Endodermal cell (in vitro differentiated cells): ENCODE measurements around the gene PDPR. TPM values are rescaled to one million over a fixed set of nuclear protein-coding genes. Genes with fewer than 3 reads are reported as not detected.
"Not testable (repeated sequence)": the region's sequence is repeated elsewhere in the genome, so short reads cannot be mapped to it uniquely, and the experiment has no call there.

Source experiments
- DNase-seq: peaks from one replicate; pipeline ENCODE4 v3.0.0-alpha.2; 2017
- H3K27ac ChIP-seq: 2 replicates; pipeline ENCODE4 v1.5.1; 2013; ENCODE audit warnings: mild to moderate bottlenecking, low read depth, low read length, moderate library complexity
- H3K27me3 ChIP-seq: 2 replicates; pipeline ENCODE4 v1.6.1; 2013; ENCODE audit warnings: mild to moderate bottlenecking, low read length, moderate library complexity; ENCODE audit not compliant: insufficient read depth, control insufficient read depth, poor library complexity, severe bottlenecking
- H3K36me3 ChIP-seq: 2 replicates; pipeline ENCODE4 v1.7.0; 2013; ENCODE audit warnings: mild to moderate bottlenecking, low read length, moderate library complexity; ENCODE audit not compliant: control insufficient read depth, insufficient read depth
- H3K4me1 ChIP-seq: one replicate; pipeline ENCODE4 v1.7.0; 2013; ENCODE audit warnings: low read length; ENCODE audit not compliant: control insufficient read depth, insufficient read depth
- H3K4me3 ChIP-seq: 2 replicates; pipeline ENCODE4 v1.5.1; 2013; ENCODE audit warnings: mild to moderate bottlenecking, low read length, moderate library complexity
- H3K9ac ChIP-seq: 2 replicates; pipeline ENCODE4 v1.6.1; 2013; ENCODE audit warnings: mild to moderate bottlenecking, low read length, moderate library complexity; ENCODE audit not compliant: poor library complexity, severe bottlenecking; ENCODE audit errors: extremely low read depth
- H3K9me3 ChIP-seq: 2 replicates; pipeline ENCODE4 v1.6.1; 2013; ENCODE audit warnings: mild to moderate bottlenecking, low read length, moderate library complexity; ENCODE audit not compliant: control insufficient read depth
- H3K27ac Mint-ChIP-seq: 2 replicates; pipeline ENCODE4 v1.8.0; 2020; ENCODE audit warnings: mixed read lengths
- H3K27me3 Mint-ChIP-seq: 2 replicates; pipeline ENCODE4 v1.8.0; 2021; ENCODE audit warnings: mild to moderate bottlenecking, mixed read lengths; ENCODE audit not compliant: insufficient read depth
- H3K36me3 Mint-ChIP-seq: 2 replicates; pipeline ENCODE4 v1.8.0; 2020; ENCODE audit warnings: low read depth, mixed read lengths
- H3K4me1 Mint-ChIP-seq: 2 replicates; pipeline ENCODE4 v1.8.0; 2020; ENCODE audit warnings: mixed read lengths
- H3K4me3 Mint-ChIP-seq: 2 replicates; pipeline ENCODE4 v1.8.0; 2020; ENCODE audit warnings: mild to moderate bottlenecking, moderate library complexity, mixed read lengths
- H3K9me3 Mint-ChIP-seq: 2 replicates; pipeline ENCODE4 v1.8.0; 2020; ENCODE audit warnings: mild to moderate bottlenecking, mixed read lengths
- WGBS, 2 experiments: methylation state at CpG; one replicate each; pipeline versions ENCODE4 v1.1.5 to v1.1.7; 2013; ENCODE audit warnings: missing lambda C conversion rate in 2 of 2, mixed read lengths in 1 of 2; ENCODE audit not compliant: insufficient coverage in 1 of 2, insufficient read length in 1 of 2; 5-methylcytosine and 5-hydroxymethylcytosine counted together
- total RNA-seq, 2 donors: library from RNA; stranded (reverse); fragmentation: NEBNext Ultra II Directional in 1 of 2; extraction: Animal tissue kit (Norgen Biotek cat#: 25700) in 1 of 2; gene quantifications; 2 replicates in 1 of 2; 3 replicates in 1 of 2; pipeline ENCODE4 v1.2.1, GENCODE V29; 2021

PDPR gene
- total RNA-seq, 2 donors from 2014 or later: 28.3 to 28.6 TPM

DNA sequence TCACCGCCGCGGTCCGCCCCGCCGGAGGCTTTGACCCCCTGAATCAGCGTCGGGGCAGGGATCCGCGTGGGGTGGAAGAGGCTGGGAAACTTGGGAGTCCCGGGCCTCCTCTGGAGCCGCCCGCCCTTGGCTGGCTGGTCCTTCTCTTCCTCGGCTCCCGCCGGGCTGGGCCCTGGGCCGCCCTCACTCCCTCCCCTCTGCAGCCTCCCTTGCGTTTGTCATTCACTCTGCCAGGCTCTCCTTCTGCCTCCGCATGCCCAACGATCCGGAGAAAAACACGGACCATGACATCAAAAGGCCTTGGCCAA is 74.4 kb downstream of the PDPR start:
- not testable (repeated sequence) for H3K27ac ChIP-seq, H3K27me3 ChIP-seq, H3K4me3 ChIP-seq, H3K9ac ChIP-seq, H3K36me3 Mint-ChIP-seq, H3K9me3 Mint-ChIP-seq, H3K9me3 ChIP-seq, H3K27me3 Mint-ChIP-seq, H3K4me1 Mint-ChIP-seq, H3K27ac Mint-ChIP-seq, H3K4me1 ChIP-seq, H3K36me3 ChIP-seq, H3K4me3 Mint-ChIP-seq
- 18 to 19% methylated on average over 5 to 8 of the region's 22 CpGs for WGBS, 2 experiments
- peak; percentile 57 for DNase-seq

DNA sequence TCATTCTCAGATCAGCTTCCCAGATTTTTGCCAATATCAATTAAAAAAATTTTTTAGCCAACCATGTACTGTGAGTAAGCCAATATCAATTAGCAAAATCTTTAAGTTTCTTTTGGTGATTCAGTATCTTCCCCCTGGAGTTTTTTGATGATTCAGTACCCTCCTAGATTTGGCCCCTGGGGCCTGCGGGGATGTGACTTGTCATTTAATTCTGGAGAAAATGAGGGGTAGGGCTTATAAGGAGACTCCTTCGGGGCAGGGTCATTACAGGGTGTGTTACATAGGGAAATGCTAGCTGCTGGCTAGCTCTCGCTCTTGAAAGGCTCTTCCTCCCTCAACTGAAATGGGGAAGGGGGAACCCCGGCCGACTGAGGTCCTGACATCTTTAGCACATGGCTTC is 76.4 kb downstream of the PDPR start:
- H3K27ac Mint-ChIP-seq, H3K27me3 Mint-ChIP-seq, H3K4me1 ChIP-seq, H3K4me3 ChIP-seq, H3K4me3 Mint-ChIP-seq, H3K9me3 Mint-ChIP-seq, H3K27ac ChIP-seq, H3K4me1 Mint-ChIP-seq, H3K36me3 ChIP-seq, H3K36me3 Mint-ChIP-seq, H3K9me3 ChIP-seq, H3K9ac ChIP-seq, DNase-seq, H3K27me3 ChIP-seq: not testable (repeated sequence)
- WGBS, 2 experiments: no CpG with 5 or more reads among the region's 5 CpGs

DNA sequence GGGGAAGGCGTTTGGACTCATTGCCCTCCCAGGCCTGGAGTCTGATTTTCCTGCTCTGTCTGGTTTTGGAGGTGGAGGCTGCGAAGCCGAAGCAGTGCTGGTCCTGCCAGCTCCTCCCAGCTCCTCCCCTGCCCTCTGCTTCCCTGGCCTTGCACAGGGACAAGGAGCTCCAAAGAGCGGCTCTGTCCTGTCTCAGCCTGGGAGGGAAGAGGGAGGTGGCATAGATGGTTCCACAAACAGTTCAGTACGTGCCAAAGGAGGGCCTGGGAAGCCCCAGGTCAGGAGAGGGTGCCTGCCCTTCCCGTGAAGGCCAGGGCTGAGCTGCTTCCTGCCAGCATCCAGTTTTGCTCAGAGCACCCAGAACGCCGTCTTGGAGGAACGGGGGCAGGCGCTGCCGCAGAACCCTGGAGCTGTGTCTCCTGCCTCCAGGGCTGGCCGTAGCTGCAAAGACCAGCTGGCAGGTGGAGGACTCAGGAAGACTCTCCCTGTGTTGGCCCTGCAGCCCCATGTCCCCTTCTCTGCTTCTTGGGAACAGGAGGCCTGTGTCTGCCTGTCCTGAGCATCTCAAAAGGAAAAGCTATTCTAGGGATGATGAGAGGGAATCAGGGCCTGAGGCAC is 82.7 kb downstream of the PDPR start:
- not testable (repeated sequence) for H3K4me3 Mint-ChIP-seq, H3K9me3 Mint-ChIP-seq, H3K36me3 Mint-ChIP-seq, H3K27ac Mint-ChIP-seq, H3K27me3 ChIP-seq, H3K9ac ChIP-seq, H3K4me1 ChIP-seq, H3K27me3 Mint-ChIP-seq, DNase-seq, H3K4me3 ChIP-seq, H3K36me3 ChIP-seq, H3K27ac ChIP-seq, H3K4me1 Mint-ChIP-seq, H3K9me3 ChIP-seq
- 93 to 100% methylated on average over 2 to 6 of the region's 12 CpGs for WGBS, 2 experiments

DNA sequence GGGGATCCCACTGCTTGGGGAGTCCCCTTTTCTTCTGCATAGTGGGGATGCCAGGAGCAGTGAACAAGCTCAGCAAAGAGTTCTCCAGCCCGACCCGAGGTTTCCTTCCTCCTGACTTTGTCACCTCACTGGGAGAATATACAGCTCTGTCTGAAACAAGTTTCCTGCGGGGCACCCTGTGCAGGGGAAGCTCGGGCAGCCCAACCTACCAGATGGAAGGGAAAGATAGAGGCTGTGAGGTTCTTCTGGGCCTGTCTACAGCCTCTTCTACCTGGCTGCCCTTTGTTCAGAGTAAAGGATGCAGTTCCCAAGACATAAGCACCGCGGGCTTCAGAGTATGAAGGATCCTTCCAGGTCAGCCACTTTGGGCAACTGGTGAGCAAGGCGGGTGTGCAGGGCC is 83.5 kb downstream of the PDPR start:
- 83 to 97% methylated on average over 1 to 7 of the region's 7 CpGs for WGBS, 2 experiments
- not testable (repeated sequence) for H3K9me3 Mint-ChIP-seq, H3K4me3 Mint-ChIP-seq, H3K9me3 ChIP-seq, H3K36me3 ChIP-seq, DNase-seq, H3K27me3 Mint-ChIP-seq, H3K4me3 ChIP-seq, H3K4me1 Mint-ChIP-seq, H3K27ac Mint-ChIP-seq, H3K36me3 Mint-ChIP-seq, H3K27me3 ChIP-seq, H3K9ac ChIP-seq, H3K27ac ChIP-seq, H3K4me1 ChIP-seq

- not testable (repeated sequence) for H3K27ac ChIP-seq, H3K9ac ChIP-seq, H3K4me3 ChIP-seq, H3K36me3 Mint-ChIP-seq, H3K9me3 ChIP-seq, H3K27ac Mint-ChIP-seq, H3K36me3 ChIP-seq, DNase-seq, H3K4me3 Mint-ChIP-seq, H3K4me1 ChIP-seq, H3K4me1 Mint-ChIP-seq, H3K9me3 Mint-ChIP-seq, H3K27me3 ChIP-seq, H3K27me3 Mint-ChIP-seq
- WGBS, 2 experiments: 87 to 90% methylated on average over 6 to 9 of the region's 9 CpGs
Observed at GRCh38 chr16:70198230-70198629, 84.1 kb downstream of the PDPR start.

GRCh38 chr16:70198666-70199065 is 84.5 kb downstream of the PDPR start:
- not testable (repeated sequence) for H3K27me3 Mint-ChIP-seq, H3K4me3 ChIP-seq, H3K27ac ChIP-seq, H3K9me3 ChIP-seq, H3K4me3 Mint-ChIP-seq, DNase-seq, H3K36me3 ChIP-seq, H3K27me3 ChIP-seq, H3K9me3 Mint-ChIP-seq, H3K36me3 Mint-ChIP-seq, H3K4me1 Mint-ChIP-seq, H3K27ac Mint-ChIP-seq, H3K9ac ChIP-seq, H3K4me1 ChIP-seq
- 96% methylated on average over 3 of the region's 3 CpGs; no CpG with 5 or more reads in 1 of the 2 experiments for WGBS, 2 experiments

DNA sequence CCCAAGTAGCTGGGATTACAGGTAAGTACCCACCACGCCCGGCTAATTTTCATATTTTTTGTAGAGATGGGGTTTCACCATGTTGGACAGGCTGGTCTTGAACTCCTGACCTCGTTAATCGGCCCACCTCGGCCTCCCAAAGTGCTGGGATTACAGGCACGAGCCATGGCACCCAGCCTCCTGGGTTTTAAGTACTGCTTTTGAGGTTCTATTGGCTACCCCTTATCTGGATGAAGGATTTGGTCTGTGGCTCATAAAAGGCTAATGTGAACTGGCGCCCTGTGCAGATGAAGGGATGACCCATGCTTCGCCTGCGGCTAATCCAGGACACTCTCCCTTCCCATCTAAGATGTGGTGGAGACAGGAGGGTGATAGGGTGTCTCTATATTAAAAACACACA is 85.0 kb downstream of the PDPR start:
- H3K36me3 Mint-ChIP-seq, H3K27me3 ChIP-seq, H3K9ac ChIP-seq, H3K4me1 ChIP-seq, H3K36me3 ChIP-seq, H3K4me3 Mint-ChIP-seq, H3K27ac Mint-ChIP-seq, H3K4me1 Mint-ChIP-seq, H3K4me3 ChIP-seq, H3K9me3 ChIP-seq, H3K9me3 Mint-ChIP-seq, H3K27me3 Mint-ChIP-seq, DNase-seq, H3K27ac ChIP-seq: not testable (repeated sequence)
- 78 to 86% methylated on average over 6 to 7 of the region's 9 CpGs for whole genome bisulfite sequencing, 2 experiments
